GM12878 (cell line): ENCODE results near the gene DIABLO.

Experiments
- ATF3 ChIP-seq: IDR thresholded peaks from 2 replicates; pipeline ENCODE4 v1.6.1; 2011; ENCODE audit warnings: low read depth, mild to moderate bottlenecking, low read length, moderate library complexity, borderline replicate concordance; ENCODE audit errors: extremely low read depth
- EP300 ChIP-seq, 2 experiments: fragments of 150-350 bp in 1 of 2; IDR thresholded peaks; 2 replicates each; pipeline ENCODE4 v1.6.1; 2011 to 2012; ENCODE audit warnings: low read depth in 2 of 2, low read length in 2 of 2, borderline replicate concordance in 1 of 2, improper control_type of control experiment in 1 of 2, inconsistent platforms in 1 of 2; ENCODE audit not compliant: control insufficient read depth in 1 of 2
- EZH2 ChIP-seq: IDR thresholded peaks from 2 replicates; pipeline ENCODE4 v1.6.1; 2012; ENCODE audit warnings: low read depth, mild to moderate bottlenecking, control low read depth, inconsistent platforms, low read length, borderline replicate concordance; ENCODE audit not compliant: control insufficient read depth
- IKZF1 ChIP-seq: fragments of 450-650 bp; conservative IDR thresholded peaks from 2 replicates; pipeline ENCODE4 v1.6.1; 2017; ENCODE audit warnings: antibody characterized with exemption, mild to moderate bottlenecking
- KDM1A ChIP-seq: fragments of 200-600 bp; sonication (generic); IDR thresholded peaks from 2 replicates; pipeline ENCODE4 v1.6.1; 2016; ENCODE audit warnings: borderline replicate concordance
- POLR2AphosphoS5 ChIP-seq: IDR thresholded peaks from 2 replicates; pipeline ENCODE4 v1.6.1; 2011; ENCODE audit warnings: mild to moderate bottlenecking, low read length, inconsistent platforms
- RAD21 ChIP-seq: IDR thresholded peaks from 2 replicates; pipeline ENCODE4 v1.6.1; 2011; ENCODE audit warnings: mild to moderate bottlenecking, low read depth, low read length, moderate library complexity; ENCODE audit not compliant: insufficient read depth
- RFX5 ChIP-seq: IDR thresholded peaks from 2 replicates; pipeline ENCODE4 v1.6.1; 2011; ENCODE audit warnings: low read depth, low read length, improper control_type of control experiment
- SKIL ChIP-seq: fragments of 450-650 bp; IDR thresholded peaks from 2 replicates; pipeline ENCODE4 v1.6.1; 2017; ENCODE audit warnings: mild to moderate bottlenecking, low read depth, inconsistent platforms; ENCODE audit not compliant: poor library complexity, severe bottlenecking
- TF ChIP-seq, protein P1 (sequence below), 3 experiments: IDR thresholded peaks in 2 of 3; conservative IDR thresholded peaks in 1 of 3; 2 replicates each; pipeline ENCODE4 v1.5.1; 2011; ENCODE audit warnings: low read depth in 3 of 3, low read length in 3 of 3, mild to moderate bottlenecking in 3 of 3, control low read depth in 2 of 3, moderate library complexity in 2 of 3, inconsistent platforms in 1 of 3, mixed read lengths in 1 of 3; ENCODE audit not compliant: control insufficient read depth in 2 of 3, insufficient read depth in 1 of 3; ENCODE audit errors: extremely low read depth in 1 of 3
- TF ChIP-seq, protein P2 (sequence below): IDR thresholded peaks from 2 replicates; pipeline ENCODE4 v1.6.1; 2011; ENCODE audit warnings: low read depth, low read length, improper control_type of control experiment, borderline replicate concordance

DNA sequence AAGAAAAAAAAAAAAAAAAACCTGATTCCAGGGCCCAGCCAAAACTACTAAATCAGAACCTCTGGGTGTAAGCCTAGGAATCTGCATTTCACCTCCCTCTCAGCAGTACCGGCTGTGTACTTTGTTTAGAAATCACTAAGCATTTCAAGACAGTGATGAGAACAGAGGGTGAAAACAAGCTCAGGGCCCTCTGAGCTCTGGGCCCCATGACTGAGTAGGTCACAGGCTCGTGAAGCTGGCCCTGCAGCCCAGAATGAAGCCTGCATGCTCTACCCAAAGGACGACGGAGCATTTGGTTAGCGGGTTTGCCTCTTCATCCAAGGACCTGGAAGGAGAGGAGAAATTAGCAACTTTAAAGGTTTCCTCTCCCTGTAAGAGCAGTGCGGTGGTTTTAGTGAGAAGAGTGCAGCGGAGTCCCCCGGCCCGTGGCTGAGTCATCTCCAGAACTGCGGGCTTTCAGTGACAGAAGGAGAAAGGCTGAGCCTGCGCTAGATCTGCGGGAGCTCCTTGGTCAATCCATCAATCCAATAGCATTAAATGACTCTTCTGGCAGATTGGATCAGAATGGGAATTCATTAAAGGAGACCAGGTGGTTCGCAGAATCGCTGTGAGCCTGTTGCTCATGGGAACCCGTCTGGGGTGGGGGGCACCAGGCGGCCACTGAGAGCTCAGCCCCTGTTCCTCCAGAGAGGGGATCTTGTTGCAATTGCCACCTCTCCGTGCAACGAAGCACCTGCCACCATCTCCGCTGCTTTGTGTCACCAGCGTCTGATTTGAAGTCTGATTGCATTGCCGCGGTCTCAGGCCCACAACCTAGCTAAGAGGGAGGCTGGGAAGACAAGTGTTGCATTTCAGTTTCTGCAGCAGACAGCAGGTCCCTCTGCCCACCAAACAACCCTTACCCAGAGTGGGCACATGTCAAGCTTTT lies 59.2 kb downstream of the DIABLO start:
- TF ChIP-seq, protein P1, sequence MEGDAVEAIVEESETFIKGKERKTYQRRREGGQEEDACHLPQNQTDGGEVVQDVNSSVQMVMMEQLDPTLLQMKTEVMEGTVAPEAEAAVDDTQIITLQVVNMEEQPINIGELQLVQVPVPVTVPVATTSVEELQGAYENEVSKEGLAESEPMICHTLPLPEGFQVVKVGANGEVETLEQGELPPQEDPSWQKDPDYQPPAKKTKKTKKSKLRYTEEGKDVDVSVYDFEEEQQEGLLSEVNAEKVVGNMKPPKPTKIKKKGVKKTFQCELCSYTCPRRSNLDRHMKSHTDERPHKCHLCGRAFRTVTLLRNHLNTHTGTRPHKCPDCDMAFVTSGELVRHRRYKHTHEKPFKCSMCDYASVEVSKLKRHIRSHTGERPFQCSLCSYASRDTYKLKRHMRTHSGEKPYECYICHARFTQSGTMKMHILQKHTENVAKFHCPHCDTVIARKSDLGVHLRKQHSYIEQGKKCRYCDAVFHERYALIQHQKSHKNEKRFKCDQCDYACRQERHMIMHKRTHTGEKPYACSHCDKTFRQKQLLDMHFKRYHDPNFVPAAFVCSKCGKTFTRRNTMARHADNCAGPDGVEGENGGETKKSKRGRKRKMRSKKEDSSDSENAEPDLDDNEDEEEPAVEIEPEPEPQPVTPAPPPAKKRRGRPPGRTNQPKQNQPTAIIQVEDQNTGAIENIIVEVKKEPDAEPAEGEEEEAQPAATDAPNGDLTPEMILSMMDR (IDR thresholded peaks at IDR 0.05 in 2 of 3, conservative IDR thresholded peaks at IDR 0.05 in 1 of 3; ENCODE audit: control insufficient read depth in 2 of 3, extremely low read depth in 1 of 3, insufficient read depth in 1 of 3, low read depth in 3 of 3, low read length in 3 of 3), result no peak
- TF ChIP-seq RFX5, result no peak
- TF ChIP-seq RAD21, result 0 out of 2 replicates have a peak, but pooled peaks have one; percentile 2
- TF ChIP-seq KDM1A, result no peak
- TF ChIP-seq POLR2AphosphoS5, result no peak
- TF ChIP-seq EZH2, result no peak
- TF ChIP-seq IKZF1, result peak; percentile 83
- TF ChIP-seq SKIL, result peak; percentile 76
- peak in 1 of 2 experiments; percentile 1; a peak in 1 of 4 replicates for TF ChIP-seq EP300 (IDR thresholded peaks at IDR 0.05; ENCODE audit: borderline replicate concordance in 1 of 2, control insufficient read depth in 1 of 2, low read depth in 2 of 2, low read length in 2 of 2)
- TF ChIP-seq ATF3, result 0 out of 2 replicates have a peak, but pooled peaks have one; percentile 39
- TF ChIP-seq, protein P2, sequence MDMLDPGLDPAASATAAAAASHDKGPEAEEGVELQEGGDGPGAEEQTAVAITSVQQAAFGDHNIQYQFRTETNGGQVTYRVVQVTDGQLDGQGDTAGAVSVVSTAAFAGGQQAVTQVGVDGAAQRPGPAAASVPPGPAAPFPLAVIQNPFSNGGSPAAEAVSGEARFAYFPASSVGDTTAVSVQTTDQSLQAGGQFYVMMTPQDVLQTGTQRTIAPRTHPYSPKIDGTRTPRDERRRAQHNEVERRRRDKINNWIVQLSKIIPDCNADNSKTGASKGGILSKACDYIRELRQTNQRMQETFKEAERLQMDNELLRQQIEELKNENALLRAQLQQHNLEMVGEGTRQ, result no peak
